GM18508 (cell line): ENCODE measurements around the gene FSTL4.

ENCODE experiments used
- ATAC-seq: cut with Tn5 transposase; IDR thresholded peaks from one replicate; pipeline ENCODE4 v1.9.1; 2021; ENCODE audit warnings: moderate number of reproducible peaks; ENCODE audit not compliant: insufficient read depth, unreplicated experiment

The FSTL4 gene

DNA sequence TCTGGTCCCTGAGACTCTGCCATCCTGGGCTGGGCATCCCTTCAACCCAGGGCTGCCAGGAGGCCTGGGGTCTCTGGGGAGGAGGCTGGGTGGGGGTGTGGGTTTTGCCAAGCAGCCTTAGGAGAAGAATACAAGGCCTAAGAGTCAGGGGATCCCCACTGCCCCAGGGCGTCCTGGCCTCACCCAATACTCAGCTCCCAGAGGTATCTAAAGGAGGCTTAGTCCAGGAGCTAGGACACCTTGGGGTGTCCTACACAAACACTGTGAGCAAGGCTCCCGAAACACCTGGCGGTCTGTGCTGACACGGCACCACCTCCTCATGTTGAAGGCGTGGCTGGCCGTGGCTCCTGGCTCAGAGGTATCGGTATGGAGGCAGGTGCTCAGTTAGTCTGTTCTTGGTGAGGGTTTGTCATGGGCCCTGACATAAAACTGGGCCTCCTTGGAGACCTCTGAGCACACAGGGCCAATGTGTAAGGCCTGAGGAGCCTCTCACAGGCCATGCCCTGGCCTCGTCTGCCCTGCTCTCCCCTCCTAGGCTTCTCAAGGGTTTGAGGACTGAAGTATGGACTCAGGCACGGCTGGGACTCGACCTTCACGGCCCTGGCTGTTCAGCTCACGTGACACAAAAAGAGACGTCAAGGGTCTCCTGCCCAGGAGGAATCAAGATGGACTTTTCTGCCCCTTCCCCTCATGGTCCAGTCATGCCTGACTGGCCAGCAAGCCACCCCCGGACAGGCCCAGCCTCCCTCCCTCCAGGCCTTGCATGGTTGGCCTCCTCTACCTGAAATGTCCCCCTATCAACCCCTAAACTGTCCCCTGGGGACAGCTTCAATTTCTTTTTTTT, 277.3 kb downstream of the FSTL4 start:
- ATAC-seq, result no peak

DNA sequence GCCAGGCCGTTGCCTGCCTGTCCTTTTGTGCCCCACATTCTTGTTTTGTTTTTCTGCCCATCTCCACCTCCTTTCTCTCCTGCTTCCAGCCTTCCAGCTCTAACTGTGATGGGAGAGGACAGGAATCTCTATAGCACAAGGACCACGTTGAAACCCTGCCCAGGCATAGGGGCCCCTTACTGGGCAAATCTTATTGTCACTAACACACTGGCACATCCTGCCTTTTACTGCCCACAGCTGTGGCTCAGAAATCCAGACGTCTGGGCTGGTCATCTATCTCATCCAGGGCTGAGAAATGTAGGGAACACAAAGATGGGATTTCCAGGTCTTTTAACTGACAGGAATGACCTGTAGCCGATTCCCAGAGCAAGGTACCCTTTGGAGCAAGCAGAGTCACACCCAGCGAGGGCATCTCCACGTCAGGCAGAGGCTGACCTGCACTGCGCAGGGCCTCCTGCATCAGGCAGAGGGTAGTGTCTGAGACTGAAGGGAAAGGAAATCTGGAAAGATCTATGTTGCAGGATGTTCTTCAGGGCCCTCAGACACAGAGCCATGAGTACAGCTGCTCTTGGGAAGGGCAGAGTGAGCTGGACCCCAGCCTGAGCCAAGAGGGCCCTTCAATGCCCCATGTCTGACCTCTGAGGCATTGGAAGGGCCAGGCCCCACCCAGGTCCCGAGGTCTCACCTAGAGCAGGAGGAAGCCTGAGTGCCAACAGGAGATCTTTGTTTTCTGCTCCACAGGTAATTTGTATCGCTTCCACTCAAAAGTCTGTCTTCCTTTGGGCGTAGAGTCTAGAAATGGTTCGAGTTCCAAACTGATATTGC, 278.8 kb downstream of the FSTL4 start:
- no peak for ATAC-seq

DNA sequence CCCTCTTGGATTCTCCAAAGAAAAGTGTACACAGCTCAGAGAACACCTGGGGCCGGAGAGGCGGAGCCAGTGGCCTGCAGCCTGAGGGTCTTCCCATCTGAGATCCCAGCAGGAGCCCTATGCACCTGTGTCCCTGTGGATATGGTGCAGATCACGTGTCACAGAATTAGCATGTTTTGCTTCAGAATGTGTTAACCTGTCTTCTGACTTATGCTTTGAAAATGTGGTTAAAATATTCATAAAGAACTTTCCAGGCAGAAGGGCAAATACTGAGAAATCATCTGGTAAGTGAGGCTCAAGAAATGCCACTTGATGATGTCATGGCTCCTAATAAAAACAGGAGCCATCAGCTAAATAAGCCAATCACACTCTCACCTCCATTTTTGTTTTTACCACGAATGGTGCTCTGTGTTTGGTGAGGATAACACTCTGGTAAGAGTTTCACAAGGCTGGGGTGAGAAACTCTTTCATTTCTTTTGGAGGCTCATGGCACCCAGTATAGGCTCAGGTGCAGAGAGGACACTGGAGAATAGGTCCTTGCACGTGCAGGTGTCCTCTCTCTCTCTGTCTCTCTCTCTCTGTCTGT, 279.8 kb downstream of the FSTL4 start:
- ATAC-seq, result no peak

DNA sequence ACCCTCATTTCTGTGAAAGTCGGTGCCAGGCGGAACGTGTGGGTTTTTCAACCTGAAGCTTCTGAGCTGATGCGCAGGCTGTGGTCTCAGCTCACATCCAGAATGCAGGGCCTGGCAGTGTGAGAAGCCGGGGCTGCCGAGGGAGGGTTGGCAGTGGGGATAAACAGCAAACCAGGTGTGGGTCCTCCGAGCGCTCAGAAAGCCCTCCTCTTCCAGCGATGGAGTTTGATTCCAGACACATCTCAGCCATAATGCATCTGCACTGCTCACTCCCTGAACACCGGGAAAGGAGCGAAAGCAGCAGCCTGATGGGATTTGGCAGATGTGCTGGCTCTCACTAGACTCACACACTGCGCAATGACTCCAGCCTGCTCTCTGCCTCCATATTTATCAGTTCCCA, 280.4 kb downstream of the FSTL4 start:
- no peak for ATAC-seq

DNA sequence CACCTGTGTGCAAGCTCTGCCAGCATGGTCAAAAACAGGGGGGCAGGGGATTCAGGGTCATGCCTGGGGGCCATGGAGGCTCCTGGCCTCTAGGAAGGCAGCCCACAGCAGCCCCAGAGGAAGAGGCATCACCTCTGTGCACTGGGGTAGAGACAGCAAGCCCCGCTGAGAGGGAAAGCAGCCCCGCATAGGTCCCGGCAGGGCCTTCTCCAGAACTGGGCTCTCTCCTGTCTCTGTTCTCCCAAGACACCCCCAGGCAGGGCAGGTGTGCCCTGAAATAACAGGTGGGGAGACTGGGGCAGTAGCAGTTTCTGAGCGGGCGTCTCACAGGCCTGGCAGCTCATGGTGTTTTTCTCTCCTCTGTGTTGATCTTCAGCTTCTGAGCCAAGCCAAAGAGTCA, 281.4 kb downstream of the FSTL4 start:
- no peak for ATAC-seq

DNA sequence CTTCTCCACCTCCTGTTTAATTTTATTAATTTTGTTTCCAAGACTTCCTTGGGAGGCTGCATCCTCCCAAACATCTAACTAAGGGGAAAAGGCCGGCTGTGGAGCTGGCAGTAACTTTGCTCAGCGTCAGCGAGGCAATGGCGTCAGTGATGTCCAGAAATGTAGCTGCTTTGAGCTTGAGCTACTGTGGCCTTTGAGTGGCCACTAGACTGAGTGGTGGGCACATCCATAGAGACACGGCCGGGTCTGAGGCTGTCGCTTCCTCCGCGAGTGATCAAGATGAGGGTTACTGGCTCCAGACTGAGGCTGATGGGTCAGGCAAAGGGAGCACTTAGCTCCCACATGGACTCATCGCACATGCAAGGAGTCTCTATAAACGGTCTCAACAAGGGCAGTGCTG, 283.5 kb downstream of the FSTL4 start:
- ATAC-seq, result no peak

DNA sequence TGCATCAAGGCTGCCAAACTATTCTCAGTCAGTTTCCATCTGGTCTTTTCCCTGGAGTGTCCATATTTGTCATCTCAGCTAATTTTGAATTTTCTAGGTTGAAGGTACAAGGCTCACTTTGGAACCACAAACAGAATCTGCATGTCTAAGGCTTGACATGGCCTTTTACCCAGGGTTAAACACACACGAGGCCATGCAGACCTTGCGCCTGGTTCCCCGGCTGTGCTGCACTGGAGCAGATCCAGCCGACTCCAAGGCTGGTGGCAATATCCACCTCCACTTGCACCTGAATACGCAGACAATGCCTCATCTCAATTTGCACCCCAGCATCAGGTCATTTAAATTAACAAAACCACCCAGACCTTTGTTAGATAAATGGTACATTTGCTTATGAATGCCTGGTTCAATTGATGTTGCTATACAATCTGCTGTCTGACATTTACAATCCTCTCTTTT, 284.4 kb downstream of the FSTL4 start:
- ATAC-seq, result no peak

DNA sequence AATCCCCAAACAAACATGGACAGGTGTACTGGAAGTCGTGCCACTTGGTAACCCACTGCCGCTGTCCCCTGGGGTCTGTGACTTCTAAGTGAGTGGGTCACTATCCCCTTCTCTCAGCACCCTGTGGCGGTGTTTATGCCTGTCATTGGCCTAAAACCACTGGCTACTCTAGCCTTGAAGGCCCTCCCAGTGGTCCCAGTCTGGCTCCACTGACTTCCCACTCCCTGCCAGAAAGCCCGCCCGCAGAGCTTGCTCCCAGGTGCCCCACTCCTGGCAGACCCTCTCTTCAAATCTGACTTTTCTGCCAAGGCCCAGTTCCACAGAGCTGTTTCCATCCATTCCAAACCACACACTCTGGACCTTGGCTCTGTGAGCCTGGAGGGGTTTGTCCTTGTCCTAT, 286.0 kb downstream of the FSTL4 start:
- no peak for ATAC-seq

DNA sequence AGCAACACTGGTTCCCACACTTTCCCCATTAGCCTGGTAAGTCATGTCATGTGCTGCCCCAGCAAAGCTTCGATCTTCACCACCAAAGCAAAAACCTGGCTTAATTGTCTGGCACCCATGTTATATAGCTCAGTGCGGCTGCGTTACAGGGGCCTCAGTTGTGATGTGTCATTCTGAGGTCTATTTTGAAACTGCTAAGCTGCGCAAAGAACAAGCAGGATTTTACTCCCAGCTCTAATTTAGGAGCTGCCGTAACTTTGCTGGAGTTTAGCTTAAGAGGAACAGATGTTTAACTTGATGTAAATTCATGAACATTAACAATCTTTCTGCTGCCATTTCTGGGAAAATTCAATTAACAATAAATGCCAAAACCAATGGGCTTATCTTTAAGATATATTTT, 286.5 kb downstream of the FSTL4 start:
- no peak for ATAC-seq

DNA sequence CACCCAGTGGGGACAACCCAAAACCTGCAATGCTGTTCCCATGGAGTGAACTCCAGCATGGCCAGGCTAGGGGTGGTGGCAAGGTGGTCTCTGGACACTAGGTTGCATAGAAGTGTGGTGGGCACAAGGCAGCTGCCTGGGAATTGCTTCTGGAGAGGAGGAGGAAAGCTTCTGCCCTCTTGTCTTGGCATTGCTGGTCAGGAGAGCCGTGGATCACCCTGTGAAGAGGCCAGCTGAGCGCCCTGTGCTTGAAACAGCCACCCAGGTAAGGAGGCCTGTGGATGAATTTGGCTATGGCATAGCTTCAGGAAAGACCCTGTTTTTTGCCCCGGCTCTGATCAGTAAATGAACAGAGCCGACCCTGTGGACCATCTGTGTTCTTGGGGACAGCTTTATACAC, 287.4 kb downstream of the FSTL4 start:
- ATAC-seq, result no peak

DNA sequence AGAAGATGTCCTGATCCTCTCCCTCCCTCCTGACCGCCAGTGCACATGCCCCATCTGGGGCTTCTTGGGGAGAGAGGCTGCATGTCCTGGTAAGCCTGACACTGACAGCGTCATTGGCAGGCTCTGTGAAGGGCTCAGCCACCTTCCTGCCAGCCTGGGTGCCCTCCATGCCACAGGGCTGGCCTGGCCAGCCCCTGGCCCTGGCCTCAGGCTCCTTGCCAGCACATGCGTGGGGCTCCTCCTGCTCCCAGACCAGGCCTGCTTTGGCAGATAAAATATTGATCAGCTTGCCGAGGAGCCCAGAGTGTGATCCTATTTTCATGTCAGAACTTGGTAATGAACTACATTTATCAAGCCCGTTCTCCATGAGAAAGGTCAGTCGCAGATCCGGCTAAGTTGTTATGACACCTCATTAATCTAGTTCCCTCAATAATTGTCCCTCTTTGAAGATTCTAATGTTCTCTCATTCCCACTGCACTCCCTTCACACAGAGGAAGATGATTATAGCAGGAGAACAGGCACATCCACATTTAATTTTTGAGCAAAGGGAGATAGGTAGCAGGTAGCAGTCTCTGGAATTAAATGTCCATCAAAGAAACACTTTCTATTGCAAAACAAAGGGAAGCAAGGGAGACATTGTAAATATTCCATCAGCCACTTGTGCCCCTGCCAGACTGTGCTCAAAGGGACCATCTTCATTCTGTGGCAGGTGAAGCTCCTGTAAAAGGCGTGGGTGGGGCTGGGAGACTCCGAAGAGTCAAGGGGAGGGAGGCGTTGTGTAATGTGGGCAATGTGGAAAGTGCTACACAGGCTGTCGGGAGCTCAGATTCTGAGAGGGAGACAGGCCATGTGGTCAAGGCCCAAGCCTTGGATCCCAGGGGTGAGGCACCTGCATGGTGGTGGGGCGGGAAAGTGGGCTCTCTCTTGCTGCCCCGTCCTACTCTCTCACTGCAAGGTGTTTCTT, 288.6 kb downstream of the FSTL4 start:
- no peak for ATAC-seq

DNA sequence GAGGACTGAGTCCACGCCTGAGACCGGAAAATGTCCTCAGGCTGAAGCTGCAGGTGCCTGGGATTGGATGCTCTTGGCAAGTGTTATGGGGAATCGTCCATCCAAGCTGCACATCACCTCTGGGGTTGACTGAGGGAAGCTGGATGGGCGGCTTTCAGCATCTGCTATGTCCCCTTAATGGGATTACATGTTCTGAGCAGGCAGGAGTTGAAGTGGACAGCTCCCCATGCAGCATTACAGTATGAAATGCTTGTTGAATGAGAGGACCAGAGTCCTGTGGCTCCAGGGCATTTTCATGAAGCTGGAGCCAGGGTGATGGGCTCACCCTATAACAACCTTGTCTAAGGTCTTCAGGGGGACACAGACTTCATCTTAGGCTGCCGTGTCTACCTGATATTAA, 289.6 kb downstream of the FSTL4 start:
- no peak for ATAC-seq

DNA sequence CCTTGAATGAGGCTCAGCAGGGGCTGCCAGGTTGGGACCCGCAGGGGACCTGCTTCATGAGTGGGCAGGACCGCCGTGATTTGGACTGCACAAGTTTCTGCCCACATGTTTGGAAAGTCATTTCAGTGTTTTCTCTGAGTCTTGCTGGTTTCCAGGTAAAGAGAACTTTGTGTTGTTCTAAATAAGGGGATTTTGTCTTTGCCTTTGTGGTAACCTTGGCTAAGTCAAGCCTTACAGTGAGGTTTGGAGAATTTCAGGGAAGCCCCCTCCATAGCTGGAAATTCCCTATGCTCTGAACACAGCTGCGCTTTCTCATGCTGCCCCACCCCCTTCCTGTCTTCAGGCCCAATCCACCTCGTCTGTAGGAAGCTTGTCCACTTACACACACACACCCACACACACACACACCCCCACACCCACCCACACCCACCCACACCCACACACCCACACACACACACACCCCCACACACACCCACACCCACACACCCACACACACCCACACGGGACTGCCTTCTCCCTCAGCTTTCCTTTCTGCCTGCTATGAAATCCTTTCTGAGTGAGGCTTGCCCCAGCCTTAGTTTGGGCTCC, 290.4 kb downstream of the FSTL4 start:
- peak; percentile 48 for ATAC-seq

DNA sequence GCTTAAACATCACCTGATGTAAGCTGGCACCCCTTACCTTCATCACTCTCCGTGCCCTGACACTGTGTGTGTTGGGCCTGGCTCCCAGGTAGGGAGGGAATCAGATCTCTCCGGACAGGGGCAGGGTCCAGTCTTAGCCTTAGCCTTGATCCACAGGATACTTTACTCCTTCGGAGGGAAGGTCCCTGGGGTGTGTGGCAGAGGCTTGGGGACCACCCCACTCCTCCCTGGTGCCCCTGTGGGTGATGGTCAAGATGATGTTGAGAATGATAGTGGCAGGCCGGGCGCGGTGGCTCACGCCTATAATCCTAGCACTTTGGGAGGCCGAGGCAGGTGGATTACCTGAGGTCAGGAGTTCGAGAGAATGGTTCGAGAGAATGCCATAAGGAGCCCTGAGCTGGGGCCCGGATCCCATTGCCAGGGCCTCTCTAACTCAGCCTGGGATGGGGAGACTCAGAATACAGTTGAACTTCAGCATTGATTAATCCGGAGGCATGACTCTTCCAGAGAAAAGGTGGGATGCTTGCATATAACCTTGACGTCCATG, 291.0 kb downstream of the FSTL4 start:
- no peak for ATAC-seq

DNA sequence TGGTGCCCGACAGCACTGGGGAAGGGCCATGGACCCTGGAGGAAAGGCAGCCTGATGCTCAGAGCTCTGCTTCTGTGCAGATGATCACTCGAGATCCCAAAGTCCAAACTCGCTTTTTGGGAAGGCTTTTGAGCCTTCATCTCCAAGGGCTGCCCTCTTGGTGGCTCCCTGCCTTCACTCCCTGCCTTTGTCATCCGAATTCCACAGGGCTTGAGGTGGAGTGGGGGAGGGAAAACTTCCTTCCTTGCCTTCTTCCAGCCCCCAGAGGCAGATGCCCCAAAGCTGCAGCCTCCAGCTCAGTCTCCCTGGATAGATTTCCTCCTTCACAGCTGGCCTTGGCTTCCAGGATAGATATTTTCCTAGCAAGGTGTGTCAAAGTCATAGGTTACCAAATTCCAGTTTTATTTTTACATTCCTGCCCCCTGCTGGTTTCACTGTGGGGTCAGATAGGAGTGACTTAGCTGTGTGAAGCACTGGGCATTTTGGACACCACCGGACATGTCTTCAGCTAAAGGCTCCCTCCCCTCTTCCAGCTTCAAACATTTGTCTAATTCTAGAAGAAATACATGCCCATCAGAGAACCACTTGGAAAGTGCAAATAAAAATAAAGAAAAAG, 292.3 kb downstream of the FSTL4 start:
- no peak for ATAC-seq

DNA sequence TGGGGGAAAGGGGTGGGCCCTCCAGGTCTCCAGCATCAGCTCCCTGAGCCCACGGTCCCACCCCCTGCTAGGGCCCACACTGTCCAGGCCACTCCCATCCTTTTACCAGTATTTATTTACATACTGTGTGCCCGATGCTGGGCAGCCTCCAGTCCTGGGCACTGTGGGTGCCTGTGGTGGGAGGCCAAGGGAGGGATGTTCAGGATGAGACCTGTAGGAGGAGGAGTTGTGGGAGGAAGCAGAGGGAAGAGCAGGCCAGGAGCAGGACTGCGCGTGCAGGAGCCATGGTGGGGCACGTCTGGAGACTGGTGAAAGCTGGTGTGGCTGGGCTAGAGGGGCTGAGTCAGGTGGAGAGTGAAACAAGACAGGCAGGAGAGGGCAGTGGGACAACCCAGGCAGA, 293.1 kb downstream of the FSTL4 start:
- no peak for ATAC-seq

DNA sequence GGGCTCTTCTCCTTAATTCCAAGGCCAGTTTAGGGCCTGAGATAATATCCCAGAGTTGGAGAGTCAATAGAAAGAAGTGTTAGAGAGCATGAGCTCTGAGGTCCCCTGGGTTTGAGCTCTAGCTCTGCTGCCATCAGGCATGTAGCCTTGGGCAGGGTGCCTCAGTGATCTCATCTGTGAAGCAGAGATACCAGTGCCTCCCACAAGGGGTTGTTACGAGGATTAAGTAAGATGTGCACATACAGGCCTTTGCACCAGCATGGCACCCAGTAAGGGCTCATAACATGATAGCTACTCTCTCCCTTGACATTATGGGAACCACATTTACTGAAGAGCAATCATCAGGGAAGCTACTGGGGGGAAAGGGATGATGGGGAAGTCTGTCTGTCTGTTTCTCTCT, 294.8 kb downstream of the FSTL4 start:
- ATAC-seq, result no peak

DNA sequence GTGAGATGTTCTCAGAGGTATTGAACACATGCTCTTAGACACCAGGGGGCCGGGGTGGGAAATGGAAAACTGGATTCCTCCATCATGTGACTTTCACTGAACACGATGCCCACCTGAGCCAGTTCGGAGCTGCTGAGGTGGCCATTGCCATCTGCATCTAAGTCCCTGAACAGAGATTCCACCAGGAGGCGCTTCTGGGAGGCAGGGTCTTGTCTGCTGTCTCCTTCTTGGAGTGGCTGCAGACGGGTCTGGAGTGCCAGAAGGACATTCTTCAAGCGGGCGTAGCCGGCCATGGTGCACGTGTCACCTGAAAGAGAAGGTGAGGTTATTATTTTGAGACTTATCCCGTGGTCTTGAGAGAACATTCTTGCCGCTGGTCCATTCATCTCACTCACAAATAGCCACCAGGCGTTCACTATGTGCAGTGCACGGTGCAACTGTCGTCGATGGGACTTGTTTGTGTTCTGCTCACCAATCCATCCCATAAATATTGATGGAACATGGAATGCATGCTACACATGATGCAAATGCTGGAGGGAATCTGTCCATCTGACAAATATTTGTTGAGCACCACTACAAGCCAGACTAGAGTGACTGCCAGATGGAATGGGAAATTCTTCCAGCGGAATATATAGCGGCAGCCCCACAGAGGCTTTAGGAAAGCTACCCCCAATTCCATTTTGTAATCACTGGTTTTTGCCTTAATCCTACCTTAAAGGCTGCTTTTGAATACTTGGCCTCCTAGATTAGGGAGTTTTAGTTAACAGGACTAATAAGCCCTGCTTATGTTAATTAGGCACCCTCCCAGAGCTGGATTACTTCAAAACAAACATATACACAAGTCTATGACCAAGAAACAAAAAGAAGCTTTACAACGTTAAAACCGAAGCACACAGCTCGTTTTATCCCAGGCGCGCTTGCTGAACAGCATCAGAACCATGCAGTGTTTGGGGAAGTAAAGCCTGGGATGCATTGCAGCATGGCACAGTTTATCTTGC, 295.7 kb downstream of the FSTL4 start:
- ATAC-seq, result no peak
